Spleen (tissue), 11 donors: ENCODE measurements around the gene MIER3. TPM values are rescaled to one million over a fixed set of nuclear protein-coding genes. Genes with fewer than 3 reads are reported as not detected.

Source experiments
- DNase-seq: peaks from one replicate; pipeline ENCODE4 v3.0.0-alpha.2; 2020
- H3K27ac ChIP-seq, 8 donors: fragments of 200-600 bp; sonication (generic) in 7 of 8; 1 replicate in 4 of 8; 2 replicates in 4 of 8; pipeline versions ENCODE4 v1.5.0 to v1.8.0; 2016 to 2021; ENCODE audit warnings: inconsistent platforms in 4 of 8, mild to moderate bottlenecking in 4 of 8, moderate library complexity in 1 of 8
- H3K27me3 ChIP-seq, 7 donors: fragments of 200-600 bp; sonication (generic) in 6 of 7; replicated peaks in 1 of 7; 1 replicate in 4 of 7; 2 replicates in 3 of 7; pipeline versions ENCODE4 v1.5.0 to v1.8.0; 2016 to 2021; ENCODE audit warnings: inconsistent platforms in 3 of 7, mild to moderate bottlenecking in 1 of 7
- H3K36me3 ChIP-seq, 6 donors: fragments of 200-600 bp; sonication (generic) in 5 of 6; 1 replicate in 4 of 6; 2 replicates in 2 of 6; pipeline versions ENCODE4 v1.5.0 to v1.8.0; 2016 to 2021; ENCODE audit warnings: inconsistent platforms in 2 of 6
- H3K4me1 ChIP-seq, 6 donors: fragments of 200-600 bp; sonication (generic) in 5 of 6; 1 replicate in 3 of 6; 2 replicates in 3 of 6; pipeline versions ENCODE4 v1.5.0 to v1.8.0; 2016 to 2021; ENCODE audit warnings: inconsistent platforms in 3 of 6
- H3K4me3 ChIP-seq, 8 donors: fragments of 200-600 bp; sonication (generic) in 7 of 8; 1 replicate in 4 of 8; 2 replicates in 4 of 8; pipeline versions ENCODE4 v1.5.0 to v1.8.0; 2016 to 2021; ENCODE audit warnings: inconsistent platforms in 4 of 8, mild to moderate bottlenecking in 4 of 8, moderate library complexity in 2 of 8
- H3K9me3 ChIP-seq, 8 donors: fragments of 200-600 bp; sonication (generic) in 7 of 8; 1 replicate in 4 of 8; 2 replicates in 4 of 8; pipeline versions ENCODE4 v1.5.0 to v1.8.0; 2016 to 2021; ENCODE audit warnings: inconsistent platforms in 4 of 8
- POLR2A ChIP-seq, 3 donors: fragments of 450-650 bp; IDR thresholded peaks; one replicate each; pipeline ENCODE4 v1.5.1; 2017; ENCODE audit warnings: antibody characterized with exemption in 3 of 3, mild to moderate bottlenecking in 1 of 3
- POLR2AphosphoS5 ChIP-seq, 3 donors: sonication (generic); formaldehyde crosslinking; IDR thresholded peaks; one replicate each; pipeline ENCODE4 v1.5.1; 2017; ENCODE audit warnings: antibody characterized with exemption in 3 of 3
- WGBS, 5 donors: extraction: QIAGEN DNeasy Blood & Tissue Kit in 3 of 5; methylation state at CpG; one replicate each; pipeline versions ENCODE4 v1.1.5 to v1.1.7; 2013 to 2018; 5-methylcytosine and 5-hydroxymethylcytosine counted together
- intact Hi-C: fragments of 100-400 bp; cut with DNase I; formaldehyde crosslinking; loops from one replicate; pipeline ENCODE4 v1.15.0; 2023; ENCODE audit warnings: low total_unique reads
- polyA plus RNA-seq, 3 donors: library from polyadenylated mRNA; stranded (reverse); fragments of 200-250 nt; gene quantifications; one replicate each; pipeline ENCODE4 v1.2.1, GENCODE V29; 2013
- total RNA-seq, 7 donors: library from RNA; depleted of rRNA in 3 of 7; stranded (reverse); fragments of >200 nt in 3 of 7; fragmentation: NEBNext Ultra II Directional in 4 of 7; extraction: Animal tissue kit (Norgen Biotek cat#: 25700) in 4 of 7; gene quantifications; one replicate each; pipeline versions ENCODE4 v1.1.0 to v1.2.1, GENCODE V29; 2016 to 2021
- TF ChIP-seq, protein P1 (sequence below), 11 experiments: fragments of 200-600 bp in 7 of 11; fragments of 450-650 bp in 4 of 11; sonication (generic) in 4 of 11; IDR thresholded peaks in 8 of 11; conservative IDR thresholded peaks in 3 of 11; 1 replicate in 7 of 11; 2 replicates in 4 of 11; pipeline versions ENCODE4 v1.4.0 to v1.8.0; 2016 to 2021; ENCODE audit warnings: antibody characterized with exemption in 11 of 11, inconsistent platforms in 4 of 11, mild to moderate bottlenecking in 1 of 11
- donor health status: healthy with polysubstance abuse.
- donor health status: DM: no; HTN: no; CAD: no; lungs with moderate emphysema.
- donor health status: DM: no; HTN: no; CAD: no.
- donor health status: Bipolar disorder and iron deficiency.
- donor health status: healthy.
- donor health status: DM: no; HTN: no; CAD: no.
- donor health status: DM: yes; HTN: yes; CAD: no.

The MIER3 gene
- total and polyA plus RNA-seq, 10 donors, result 5.3 to 24.6 (median 17.9) TPM

DNA sequence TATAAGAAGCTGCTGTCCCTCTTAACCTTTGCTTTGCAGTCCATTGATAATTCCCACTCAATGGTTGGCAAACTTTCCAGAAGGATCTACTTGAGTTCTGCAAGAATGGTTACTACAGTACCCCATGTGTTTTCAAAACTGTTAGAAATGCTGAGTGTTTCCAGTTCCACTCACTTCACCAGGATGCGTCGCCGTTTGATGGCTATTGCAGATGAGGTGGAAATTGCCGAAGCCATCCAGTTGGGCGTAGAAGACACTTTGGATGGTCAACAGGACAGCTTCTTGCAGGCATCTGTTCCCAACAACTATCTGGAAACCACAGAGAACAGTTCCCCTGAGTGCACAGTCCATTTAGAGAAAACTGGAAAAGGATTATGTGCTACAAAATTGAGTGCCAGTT, 70.4 kb downstream of the MIER3 start:
- WGBS, 5 donors, result 93 to 98% (median 96%) methylated on average over 5 of the region's 5 CpGs
- TF ChIP-seq POLR2AphosphoS5 (IDR thresholded peaks at IDR 0.05) (no peak), POLR2A (IDR thresholded peaks at IDR 0.05) (no peak)
- TF ChIP-seq, protein P1, sequence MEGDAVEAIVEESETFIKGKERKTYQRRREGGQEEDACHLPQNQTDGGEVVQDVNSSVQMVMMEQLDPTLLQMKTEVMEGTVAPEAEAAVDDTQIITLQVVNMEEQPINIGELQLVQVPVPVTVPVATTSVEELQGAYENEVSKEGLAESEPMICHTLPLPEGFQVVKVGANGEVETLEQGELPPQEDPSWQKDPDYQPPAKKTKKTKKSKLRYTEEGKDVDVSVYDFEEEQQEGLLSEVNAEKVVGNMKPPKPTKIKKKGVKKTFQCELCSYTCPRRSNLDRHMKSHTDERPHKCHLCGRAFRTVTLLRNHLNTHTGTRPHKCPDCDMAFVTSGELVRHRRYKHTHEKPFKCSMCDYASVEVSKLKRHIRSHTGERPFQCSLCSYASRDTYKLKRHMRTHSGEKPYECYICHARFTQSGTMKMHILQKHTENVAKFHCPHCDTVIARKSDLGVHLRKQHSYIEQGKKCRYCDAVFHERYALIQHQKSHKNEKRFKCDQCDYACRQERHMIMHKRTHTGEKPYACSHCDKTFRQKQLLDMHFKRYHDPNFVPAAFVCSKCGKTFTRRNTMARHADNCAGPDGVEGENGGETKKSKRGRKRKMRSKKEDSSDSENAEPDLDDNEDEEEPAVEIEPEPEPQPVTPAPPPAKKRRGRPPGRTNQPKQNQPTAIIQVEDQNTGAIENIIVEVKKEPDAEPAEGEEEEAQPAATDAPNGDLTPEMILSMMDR (IDR thresholded peaks at IDR 0.05 in 8 of 11, conservative IDR thresholded peaks at IDR 0.05 in 3 of 11), result no peak
- no peak overlapping the region for H3K27ac ChIP-seq
- H3K27me3 ChIP-seq, result no peaks in the 10 kb centered on the region
- intact Hi-C loops, result no loop called here
- H3K4me3 ChIP-seq, result no peak overlapping the region
- peaks cover 0 to 11% (median 0%) of the 10 kb centered on the region in 6 donors for H3K4me1 ChIP-seq
- H3K9me3 ChIP-seq, result no peaks in the 10 kb centered on the region
- DNase-seq, result no peak
- H3K36me3 ChIP-seq, result peaks cover 0 to 100% (median 94%) of the 10 kb centered on the region in 6 donors

DNA sequence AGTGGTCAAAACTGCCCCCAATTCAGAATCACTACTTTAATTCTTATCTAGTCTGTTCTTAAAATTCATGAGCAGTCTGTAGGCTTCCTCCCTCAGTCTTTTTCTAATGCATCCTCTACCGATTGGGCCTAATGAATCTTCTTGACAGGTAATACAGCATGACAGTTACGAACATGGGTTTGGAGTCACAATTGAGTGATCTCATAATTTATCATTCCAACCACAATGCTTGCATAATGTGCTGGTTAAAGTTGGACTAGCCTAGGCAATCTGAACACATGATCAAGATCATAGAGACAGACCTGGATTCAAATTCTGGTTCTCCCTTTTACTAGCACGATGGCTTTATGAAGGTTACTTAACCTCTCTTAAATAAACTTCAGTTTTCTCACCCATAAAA, 75.6 kb downstream of the MIER3 start:
- no peak for TF ChIP-seq POLR2AphosphoS5 (IDR thresholded peaks at IDR 0.05)
- TF ChIP-seq, protein P1 (IDR thresholded peaks at IDR 0.05 in 8 of 11, conservative IDR thresholded peaks at IDR 0.05 in 3 of 11), result no peak
- no peak for TF ChIP-seq POLR2A (IDR thresholded peaks at IDR 0.05)
- Histone ChIP-seq H3K4me3 (no peak overlapping the region), H3K9me3 (no peaks in the 10 kb centered on the region), H3K36me3 (peaks cover 0 to 100% (median 85%) of the 10 kb centered on the region in 6 donors), H3K27me3 (no peaks in the 10 kb centered on the region), H3K4me1 (peaks cover 0 to 61% (median 14%) of the 10 kb centered on the region in 6 donors), H3K27ac (no peak overlapping the region)
- intact Hi-C loops, result no loop called here
- WGBS, 5 donors, result 49 to 74% (median 60%) methylated on average over 3 of the region's 3 CpGs
- DNase-seq, result no peak

DNA sequence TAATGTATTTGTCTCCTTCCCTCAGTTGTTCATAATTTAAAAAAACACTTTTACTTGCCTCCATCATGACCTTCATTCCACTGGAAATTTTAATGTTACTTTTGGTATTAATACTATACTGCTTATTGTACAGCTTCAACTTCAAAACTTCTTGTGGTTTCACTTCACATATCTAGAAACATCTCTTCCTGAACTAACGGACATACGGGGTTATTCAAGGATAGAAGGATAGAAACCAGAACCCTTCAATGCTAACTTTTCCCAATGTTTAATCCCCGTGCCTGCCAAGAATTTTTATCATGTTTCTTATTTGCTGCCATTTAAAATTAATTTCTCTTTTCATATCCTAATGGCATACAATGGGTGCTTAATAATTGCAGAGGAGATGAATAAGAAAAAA, 78.9 kb downstream of the MIER3 start:
- H3K4me1 ChIP-seq, result peaks cover 0 to 88% (median 17%) of the 10 kb centered on the region in 6 donors
- intact Hi-C loops, result no loop called here
- peaks cover 0 to 100% (median 70%) of the 10 kb centered on the region in 6 donors for H3K36me3 ChIP-seq
- TF ChIP-seq, protein P1 (IDR thresholded peaks at IDR 0.05 in 8 of 11, conservative IDR thresholded peaks at IDR 0.05 in 3 of 11), result no peak
- TF ChIP-seq POLR2AphosphoS5 (IDR thresholded peaks at IDR 0.05) (no peak), POLR2A (IDR thresholded peaks at IDR 0.05) (no peak)
- DNase-seq, result no peak
- WGBS, 5 donors, result 26 to 40% (median 35%) methylated on average over 3 of the region's 3 CpGs
- H3K4me3 ChIP-seq, result no peak overlapping the region
- no peaks in the 10 kb centered on the region for H3K9me3 ChIP-seq
- no peaks in the 10 kb centered on the region for H3K27me3 ChIP-seq
- peak overlapping the region in 5 of 8 donors; percentile 3 to 43 (median 22) for H3K27ac ChIP-seq

DNA sequence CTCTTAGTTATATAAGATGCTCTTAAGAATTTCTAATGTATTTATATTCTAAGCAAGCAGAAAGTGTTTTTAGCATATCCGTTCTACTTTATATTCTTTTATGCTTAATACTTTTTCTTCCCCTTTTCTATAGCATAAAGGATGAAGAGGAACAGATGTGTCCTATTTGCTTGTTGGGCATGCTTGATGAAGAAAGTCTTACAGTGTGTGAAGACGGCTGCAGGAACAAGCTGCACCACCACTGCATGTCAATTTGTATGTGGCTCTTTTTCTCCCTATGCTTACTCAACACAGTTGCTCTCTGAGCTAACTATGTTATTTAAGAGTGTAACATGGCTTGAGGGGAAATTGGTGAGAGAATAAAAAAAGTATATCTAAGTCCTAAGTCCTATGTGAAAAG, 80.1 kb downstream of the MIER3 start:
- TF ChIP-seq POLR2A (IDR thresholded peaks at IDR 0.05) (no peak), POLR2AphosphoS5 (IDR thresholded peaks at IDR 0.05) (no peak)
- TF ChIP-seq, protein P1 (IDR thresholded peaks at IDR 0.05 in 8 of 11, conservative IDR thresholded peaks at IDR 0.05 in 3 of 11), result no peak
- Histone ChIP-seq H3K9me3 (no peaks in the 10 kb centered on the region), H3K4me1 (peaks cover 0 to 79% (median 17%) of the 10 kb centered on the region in 6 donors), H3K36me3 (peaks cover 0 to 100% (median 70%) of the 10 kb centered on the region in 6 donors), H3K27ac (peak overlapping the region in 3 of 8 donors; percentile 17 to 33 (median 22)), H3K4me3 (no peak overlapping the region), H3K27me3 (no peaks in the 10 kb centered on the region)
- DNase-seq, result no peak
- 40 to 62% (median 53%) methylated on average over 2 of the region's 2 CpGs for WGBS, 5 donors
- intact Hi-C loops, result no loop called here

Other genes starting within 250 kb of the MIER3 start
- 10 to 100 TPM; 57.3 to 85.4 (median 73.6) TPM for gene MAP3K1, start 136.6 kb downstream of the MIER3 start, total RNA-seq
- 10 to 100 TPM; 24.7 to 35.4 (median 27.6) TPM for gene MAP3K1, start 136.6 kb downstream of the MIER3 start, polyA plus RNA-seq
- gene SETD9, start 42.5 kb downstream of the MIER3 start, total RNA-seq, result 1 to 10 TPM; 5.6 to 6.2 (median 6.1) TPM
- gene SETD9, start 42.5 kb downstream of the MIER3 start, polyA plus RNA-seq, result 1 to 10 TPM; 3.7 to 5.9 (median 4.3) TPM
- gene GPBP1, start 221.9 kb upstream of the MIER3 start, total RNA-seq, result 100 to 1,000 TPM in 2 of 7 donors, 10 to 100 TPM in 5; 81.9 to 118 (median 88.7) TPM
- 10 to 100 TPM; 58.0 to 77.7 (median 75.7) TPM for gene GPBP1, start 221.9 kb upstream of the MIER3 start, polyA plus RNA-seq